ENCODE measurements around the gene MAPRE3. TPM values are rescaled to one million over a fixed set of nuclear protein-coding genes. Genes with fewer than 3 reads are reported as not detected.

The MAPRE3 gene
- total RNA-seq, 1 donor from 2014 or later, result 27.0 TPM

DNA sequence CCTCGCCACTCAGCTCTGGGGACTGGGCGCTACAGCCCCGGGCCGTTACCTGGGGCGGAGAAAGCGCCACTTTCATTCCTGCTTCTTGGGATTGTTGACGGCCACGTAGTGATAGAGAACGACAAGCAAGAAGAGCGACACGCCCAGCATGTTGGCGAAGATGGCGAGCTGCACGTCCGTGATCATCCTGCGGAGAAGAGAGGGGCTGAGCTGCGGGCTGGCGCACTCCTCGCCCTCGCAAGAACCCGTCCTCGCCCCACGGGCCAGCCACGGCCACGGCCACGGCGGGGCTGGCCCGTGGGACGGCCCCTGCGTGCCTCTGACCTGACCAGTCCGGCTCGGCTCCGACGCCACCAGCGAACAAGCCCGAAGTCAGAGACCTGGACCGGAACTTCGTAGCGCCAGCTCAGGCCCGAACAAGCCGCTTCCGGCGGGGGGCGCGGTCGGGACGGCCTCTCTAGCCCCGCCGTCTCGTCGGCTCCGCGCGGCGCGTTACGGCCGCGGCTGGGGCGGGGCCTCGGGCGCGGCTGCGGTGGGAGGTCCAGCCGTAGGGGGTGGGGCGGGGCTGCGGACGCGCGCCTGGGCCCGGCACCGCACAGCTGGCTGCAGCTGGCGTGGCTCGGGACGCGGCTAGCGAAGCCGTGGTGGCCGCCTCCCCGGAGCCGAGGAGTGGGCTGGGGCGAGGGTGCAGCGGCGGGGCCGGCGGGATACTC is 101.0 kb downstream of the MAPRE3 start, which contains the start of gene OST4:
TSS of gene OST4 (minus strand) at position 378 of the 713 bp plus-strand sequence.
- H3K27me3 Mint-ChIP-seq (ENCODE audit: low read depth, unreplicated experiment), result no peaks in the 10 kb centered on the region
- peaks cover 36% of the 10 kb centered on the region for H3K4me1 Mint-ChIP-seq (ENCODE audit: low read depth, unreplicated experiment)
- Histone ChIP-seq H4K20me1 (ENCODE audit: insufficient read depth, low read length) (peaks cover 38% of the 10 kb centered on the region), H3K9ac (ENCODE audit: low read length) (peak within 1 kb of the TSS; percentile 96), H3K36me3 (ENCODE audit: insufficient read depth, low read length) (peaks cover 20% of the 10 kb centered on the region), H3K4me1 (ENCODE audit: insufficient read depth, low read length) (peaks cover 50% of the 10 kb centered on the region), H3K27ac (ENCODE audit: low read depth, low read length) (peak within 1 kb of the TSS; percentile 86), H2AFZ (ENCODE audit: low read depth, low read length) (peak within 1 kb of the TSS; percentile 62), H3K4me2 (ENCODE audit: low read length) (peak within 1 kb of the TSS; percentile 97), H3K4me3 (ENCODE audit: insufficient read depth, low read depth, low read length) (peak within 1 kb of the TSS; percentile 98), H3K79me2 (ENCODE audit: insufficient read depth, low read length) (peaks cover 46% of the 10 kb centered on the region), H3K27me3 (ENCODE audit: insufficient read depth, low read length) (no peaks in the 10 kb centered on the region), H3K9me3 (ENCODE audit: insufficient read depth, low read depth, low read length) (no peaks in the 10 kb centered on the region)
- H3K27ac Mint-ChIP-seq (ENCODE audit: unreplicated experiment), result peak within 1 kb of the TSS; percentile 94
- H3K4me3 Mint-ChIP-seq (ENCODE audit: unreplicated experiment), result peak within 1 kb of the TSS; percentile 98
- TF ChIP-seq, protein P1, sequence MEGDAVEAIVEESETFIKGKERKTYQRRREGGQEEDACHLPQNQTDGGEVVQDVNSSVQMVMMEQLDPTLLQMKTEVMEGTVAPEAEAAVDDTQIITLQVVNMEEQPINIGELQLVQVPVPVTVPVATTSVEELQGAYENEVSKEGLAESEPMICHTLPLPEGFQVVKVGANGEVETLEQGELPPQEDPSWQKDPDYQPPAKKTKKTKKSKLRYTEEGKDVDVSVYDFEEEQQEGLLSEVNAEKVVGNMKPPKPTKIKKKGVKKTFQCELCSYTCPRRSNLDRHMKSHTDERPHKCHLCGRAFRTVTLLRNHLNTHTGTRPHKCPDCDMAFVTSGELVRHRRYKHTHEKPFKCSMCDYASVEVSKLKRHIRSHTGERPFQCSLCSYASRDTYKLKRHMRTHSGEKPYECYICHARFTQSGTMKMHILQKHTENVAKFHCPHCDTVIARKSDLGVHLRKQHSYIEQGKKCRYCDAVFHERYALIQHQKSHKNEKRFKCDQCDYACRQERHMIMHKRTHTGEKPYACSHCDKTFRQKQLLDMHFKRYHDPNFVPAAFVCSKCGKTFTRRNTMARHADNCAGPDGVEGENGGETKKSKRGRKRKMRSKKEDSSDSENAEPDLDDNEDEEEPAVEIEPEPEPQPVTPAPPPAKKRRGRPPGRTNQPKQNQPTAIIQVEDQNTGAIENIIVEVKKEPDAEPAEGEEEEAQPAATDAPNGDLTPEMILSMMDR (IDR thresholded peaks at IDR 0.05; ENCODE audit: insufficient read depth, low read depth, low read length), result no peak
- no peak for TF ChIP-seq EZH2 (IDR thresholded peaks at IDR 0.05; ENCODE audit: insufficient read depth, low read length)
- peaks cover 13% of the 10 kb centered on the region for H3K36me3 Mint-ChIP-seq (ENCODE audit: low read depth, unreplicated experiment)
- DNase-seq (ENCODE audit: low read depth) (peak; percentile 87), FAIRE-seq (no peak)
- no peaks in the 10 kb centered on the region for H3K9me3 Mint-ChIP-seq (ENCODE audit: unreplicated experiment)

DNA sequence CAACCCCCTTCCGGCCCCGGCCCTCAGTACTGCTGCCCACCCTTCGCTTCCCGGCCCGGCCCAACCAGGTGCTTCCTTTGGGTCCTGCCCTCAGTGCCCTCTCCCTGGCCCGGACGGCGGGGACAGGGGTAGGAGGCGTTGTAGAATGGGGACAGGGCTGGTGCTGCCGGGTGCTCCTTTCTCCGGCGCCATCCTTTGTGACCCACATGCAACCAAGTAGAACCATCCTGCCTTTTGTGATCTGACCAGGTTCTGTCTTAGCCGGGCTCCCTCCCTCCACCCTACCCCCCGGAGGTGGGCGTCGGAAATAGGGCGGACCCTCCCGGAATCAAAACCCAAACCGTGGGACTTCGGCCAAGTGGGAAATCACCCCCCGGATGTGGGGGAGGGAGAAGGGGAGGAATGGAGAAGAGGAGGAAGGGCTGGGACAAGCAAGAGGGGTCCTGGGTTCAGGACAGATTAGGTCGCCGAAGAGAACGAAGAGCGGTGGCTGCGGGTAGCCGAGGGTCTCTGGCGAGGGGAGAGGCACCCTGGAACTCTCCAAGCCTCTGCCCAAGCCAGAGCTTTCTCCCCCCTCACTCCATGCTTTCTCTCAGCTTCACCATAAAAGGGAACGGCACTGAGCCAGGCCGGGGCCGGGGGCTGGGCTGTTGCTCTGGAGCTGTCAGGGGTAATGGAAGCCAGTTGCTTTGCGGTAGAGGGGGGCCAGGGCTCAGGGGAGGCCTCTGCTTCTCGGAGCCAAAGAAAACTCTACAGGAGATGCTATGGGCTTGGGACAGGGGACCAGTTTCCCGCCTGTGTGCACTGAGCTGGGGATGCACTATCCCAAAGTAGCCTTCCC is 101.8 kb downstream of the MAPRE3 start:
- peaks cover 19% of the 10 kb centered on the region for H3K36me3 ChIP-seq (ENCODE audit: insufficient read depth, low read length)
- peak overlapping the region; percentile 43 for H3K27ac ChIP-seq (ENCODE audit: low read depth, low read length)
- H3K4me1 ChIP-seq (ENCODE audit: insufficient read depth, low read length), result peaks cover 50% of the 10 kb centered on the region
- DNase-seq (ENCODE audit: low read depth) (peak; percentile 70), FAIRE-seq (no peak)
- no peak for TF ChIP-seq EZH2 (IDR thresholded peaks at IDR 0.05; ENCODE audit: insufficient read depth, low read length)
- H3K4me3 Mint-ChIP-seq (ENCODE audit: unreplicated experiment), result peak overlapping the region; percentile 81
- H3K27ac Mint-ChIP-seq (ENCODE audit: unreplicated experiment), result peak overlapping the region; percentile 86
- no peaks in the 10 kb centered on the region for H3K9me3 Mint-ChIP-seq (ENCODE audit: unreplicated experiment)
- H3K9ac ChIP-seq (ENCODE audit: low read length), result peak overlapping the region; percentile 96
- H3K4me1 Mint-ChIP-seq (ENCODE audit: low read depth, unreplicated experiment), result peaks cover 36% of the 10 kb centered on the region
- H4K20me1 ChIP-seq (ENCODE audit: insufficient read depth, low read length), result peaks cover 36% of the 10 kb centered on the region
- peaks cover under 1% of the 10 kb centered on the region for H3K27me3 Mint-ChIP-seq (ENCODE audit: low read depth, unreplicated experiment)
- no peaks in the 10 kb centered on the region for H3K27me3 ChIP-seq (ENCODE audit: insufficient read depth, low read length)
- H3K36me3 Mint-ChIP-seq (ENCODE audit: low read depth, unreplicated experiment), result peaks cover 13% of the 10 kb centered on the region
- H2AFZ ChIP-seq (ENCODE audit: low read depth, low read length), result peak overlapping the region; percentile 62
- H3K79me2 ChIP-seq (ENCODE audit: insufficient read depth, low read length), result peaks cover 43% of the 10 kb centered on the region
- H3K4me3 ChIP-seq (ENCODE audit: insufficient read depth, low read depth, low read length), result peak overlapping the region; percentile 98
- H3K4me2 ChIP-seq (ENCODE audit: low read length), result peak overlapping the region; percentile 97
- no peaks in the 10 kb centered on the region for H3K9me3 ChIP-seq (ENCODE audit: insufficient read depth, low read depth, low read length)

DNA sequence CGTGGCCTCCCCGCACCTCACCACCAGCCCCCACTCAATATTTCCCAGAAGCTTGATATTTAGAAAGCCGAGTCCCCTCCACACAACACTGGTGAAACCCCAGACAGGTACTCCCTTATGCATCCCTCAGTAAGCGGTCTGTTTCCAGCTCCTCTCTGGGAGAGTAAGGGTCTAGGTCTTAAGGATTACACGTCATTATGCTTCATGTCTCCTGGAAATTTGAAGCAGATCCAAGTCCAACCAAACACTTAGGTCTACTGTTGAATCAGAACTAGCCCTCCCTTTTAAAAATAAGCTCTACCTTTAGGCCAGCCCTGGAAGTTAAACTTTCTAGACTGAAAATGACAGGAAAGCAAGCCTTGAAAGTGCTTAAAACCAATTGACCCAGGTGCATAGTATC is 102.5 kb downstream of the MAPRE3 start:
- Histone ChIP-seq H3K27ac (ENCODE audit: low read depth, low read length) (peak overlapping the region; percentile 43), H3K9me3 (ENCODE audit: insufficient read depth, low read depth, low read length) (no peaks in the 10 kb centered on the region), H4K20me1 (ENCODE audit: insufficient read depth, low read length) (peaks cover 29% of the 10 kb centered on the region), H3K4me3 (ENCODE audit: insufficient read depth, low read depth, low read length) (no peak overlapping the region), H3K4me2 (ENCODE audit: low read length) (peak overlapping the region; percentile 97), H2AFZ (ENCODE audit: low read depth, low read length) (peak overlapping the region; percentile 62), H3K27me3 (ENCODE audit: insufficient read depth, low read length) (no peaks in the 10 kb centered on the region), H3K9ac (ENCODE audit: low read length) (peak overlapping the region; percentile 96), H3K4me1 (ENCODE audit: insufficient read depth, low read length) (peaks cover 52% of the 10 kb centered on the region), H3K79me2 (ENCODE audit: insufficient read depth, low read length) (peaks cover 36% of the 10 kb centered on the region), H3K36me3 (ENCODE audit: insufficient read depth, low read length) (peaks cover 13% of the 10 kb centered on the region)
- FAIRE-seq (no peak), DNase-seq (ENCODE audit: low read depth) (peak; percentile 82)
- H3K4me1 Mint-ChIP-seq (ENCODE audit: low read depth, unreplicated experiment), result peaks cover 32% of the 10 kb centered on the region
- H3K36me3 Mint-ChIP-seq (ENCODE audit: low read depth, unreplicated experiment), result peaks cover 14% of the 10 kb centered on the region
- peak overlapping the region; percentile 86 for H3K27ac Mint-ChIP-seq (ENCODE audit: unreplicated experiment)
- TF ChIP-seq, protein P1 (IDR thresholded peaks at IDR 0.05; ENCODE audit: insufficient read depth, low read depth, low read length), result no peak
- no peak for TF ChIP-seq EZH2 (IDR thresholded peaks at IDR 0.05; ENCODE audit: insufficient read depth, low read length)
- peaks cover 3% of the 10 kb centered on the region for H3K27me3 Mint-ChIP-seq (ENCODE audit: low read depth, unreplicated experiment)
- H3K9me3 Mint-ChIP-seq (ENCODE audit: unreplicated experiment), result no peaks in the 10 kb centered on the region
- H3K4me3 Mint-ChIP-seq (ENCODE audit: unreplicated experiment), result peak overlapping the region; percentile 69
